GM18868 (cell line): ENCODE data around the gene FRG2C.
"Not testable (repeated sequence)": the region's sequence is repeated elsewhere in the genome, so short reads cannot be mapped to it uniquely, and the experiment has no call there.

Source experiments
- ATAC-seq: cut with Tn5 transposase; IDR thresholded peaks from one replicate; pipeline ENCODE4 v1.9.1; 2021; ENCODE audit warnings: mild to moderate bottlenecking, moderate library complexity; ENCODE audit not compliant: unreplicated experiment

The FRG2C gene

GRCh38 chr3:75669348-75670297 is 5.5 kb downstream of the FRG2C start:
- ATAC-seq: not testable (repeated sequence)

GRCh38 chr3:75670298-75671286 is 6.5 kb downstream of the FRG2C start:
- ATAC-seq: not testable (repeated sequence)

GRCh38 chr3:75671287-75672139 is 7.4 kb downstream of the FRG2C start:
- not testable (repeated sequence) for ATAC-seq

GRCh38 chr3:75672140-75672775 is 8.1 kb downstream of the FRG2C start:
- ATAC-seq: not testable (repeated sequence)

GRCh38 chr3:75683965-75684364 is 19.8 kb downstream of the FRG2C start:
- not testable (repeated sequence) for ATAC-seq

GRCh38 chr3:75687323-75687722 is 23.2 kb downstream of the FRG2C start:
- no peak for ATAC-seq

- ATAC-seq: no peak
These were observed 27.9 kb downstream of the FRG2C start for GRCh38 chr3:75692061-75692460.
